IMR-90 (cell line): ENCODE measurements around the gene LINGO1. TPM values are rescaled to one million over a fixed set of nuclear protein-coding genes. Genes with fewer than 3 reads are reported as not detected.

ENCODE experiments used
- ATAC-seq: fragments of 200-7000 bp; cut with Tn5 transposase; 2 replicates; pipeline ENCODE4 v1.9.1; 2020; ENCODE audit warnings: low read depth, mild to moderate bottlenecking, moderate library complexity
- BruUV-seq: library from RNA; stranded (reverse); fragments of 400-500 nt; replicated peaks from 2 replicates; lab custom pipeline; 2021; lab: Mats Ljungman, UMichigan
- CTCF ChIA-PET: fragments of 300-600 bp; formaldehyde crosslinking; extraction: SDS; loops from one replicate; lab custom pipeline; 2021; ENCODE audit warnings: antibody characterized with exemption; lab: Yijun Ruan, JAX
- POLR2A ChIA-PET: fragments of 300-600 bp; sonication (Branson Sonifier 250); formaldehyde crosslinking; loops from one replicate; lab custom pipeline; 2022; ENCODE audit warnings: antibody characterized with exemption; ENCODE audit not compliant: unreplicated experiment; lab: Charles Lee
- DNase-seq: peaks from one replicate; pipeline ENCODE4 v3.0.0; 2013
- H2AFZ ChIP-seq: replicated peaks from 2 replicates; pipeline ENCODE3; 2013; ENCODE audit warnings: low read length, mild to moderate bottlenecking; ENCODE audit not compliant: poor library complexity
- H2AK5ac ChIP-seq: 2 replicates; pipeline ENCODE4 v1.6.1; 2013; ENCODE audit warnings: low read depth, low read length, inconsistent platforms
- H2AK9ac ChIP-seq: replicated peaks from 2 replicates; pipeline ENCODE3; 2013; ENCODE audit warnings: mild to moderate bottlenecking, low read depth, low read length, moderate library complexity; ENCODE audit not compliant: poor library complexity
- H2BK120ac ChIP-seq: 2 replicates; pipeline ENCODE4 v1.6.1; 2013; ENCODE audit warnings: low read depth, low read length, inconsistent platforms
- H2BK15ac ChIP-seq: 3 replicates; pipeline ENCODE4 v1.6.1; 2013; ENCODE audit warnings: low read depth, low read length, inconsistent platforms
- H2BK20ac ChIP-seq: 2 replicates; pipeline ENCODE4 v1.6.1; 2013; ENCODE audit warnings: low read depth, mild to moderate bottlenecking, inconsistent platforms, low read length, moderate library complexity
- H2BK5ac ChIP-seq: 2 replicates; pipeline ENCODE4 v1.6.1; 2013; ENCODE audit warnings: mild to moderate bottlenecking, low read depth, low read length, inconsistent platforms; ENCODE audit not compliant: poor library complexity, severe bottlenecking
- H3K14ac ChIP-seq: replicated peaks from 2 replicates; pipeline ENCODE4 v1.6.1; 2013; ENCODE audit warnings: low read depth, low read length, inconsistent platforms
- H3K18ac ChIP-seq: 2 replicates; pipeline ENCODE4 v1.6.1; 2013; ENCODE audit warnings: low read depth, low read length, control low read depth
- H3K23ac ChIP-seq: 2 replicates; pipeline ENCODE4 v1.6.1; 2013; ENCODE audit warnings: low read depth, low read length, inconsistent platforms
- H3K27ac ChIP-seq: 2 replicates; pipeline ENCODE4 v1.5.1; 2013; ENCODE audit warnings: mild to moderate bottlenecking, control low read depth, low read length; ENCODE audit not compliant: insufficient read depth
- H3K27me3 ChIP-seq: 2 replicates; pipeline ENCODE4 v1.6.1; 2013; ENCODE audit warnings: low read length; ENCODE audit not compliant: control insufficient read depth, insufficient read depth
- H3K36me3 ChIP-seq: 2 replicates; pipeline ENCODE4 v1.6.1; 2013; ENCODE audit warnings: low read length, mixed read lengths; ENCODE audit not compliant: control insufficient read depth, insufficient read depth
- H3K4ac ChIP-seq: 2 replicates; pipeline ENCODE4 v1.6.1; 2013; ENCODE audit warnings: low read depth, low read length, inconsistent platforms
- H3K4me1 ChIP-seq: 2 replicates; pipeline ENCODE4 v1.6.1; 2013; ENCODE audit warnings: low read length, mixed read lengths; ENCODE audit not compliant: control insufficient read depth, insufficient read depth
- H3K4me2 ChIP-seq: 2 replicates; pipeline ENCODE4 v1.6.1; 2013; ENCODE audit warnings: low read depth, mild to moderate bottlenecking, control low read depth, low read length, moderate library complexity
- H3K4me3 ChIP-seq: 2 replicates; pipeline ENCODE4 v1.5.1; 2013; ENCODE audit warnings: low read depth, mild to moderate bottlenecking, control low read depth, low read length, moderate library complexity; ENCODE audit not compliant: insufficient read depth
- H3K56ac ChIP-seq: 2 replicates; pipeline ENCODE4 v1.6.1; 2013; ENCODE audit warnings: low read length, inconsistent platforms; ENCODE audit not compliant: insufficient read depth; ENCODE audit errors: extremely low read depth
- H3K79me1 ChIP-seq, 2 experiments: 2 replicates each; pipeline ENCODE4 v1.6.1; 2013; ENCODE audit warnings: low read length in 2 of 2, inconsistent platforms in 1 of 2, low read depth in 1 of 2
- H3K9ac ChIP-seq: 2 replicates; pipeline ENCODE4 v1.6.1; 2013; ENCODE audit warnings: low read depth, low read length, control low read depth
- H3K9me1 ChIP-seq: 2 replicates; pipeline ENCODE4 v1.6.1; 2013; ENCODE audit warnings: low read length, inconsistent platforms; ENCODE audit not compliant: insufficient read depth
- H3K9me3 ChIP-seq: 2 replicates; pipeline ENCODE4 v1.6.1; 2013; ENCODE audit warnings: low read length; ENCODE audit not compliant: control insufficient read depth, insufficient read depth
- H4K20me1 ChIP-seq: 2 replicates; pipeline ENCODE4 v1.6.1; 2013; ENCODE audit warnings: low read length, inconsistent platforms; ENCODE audit not compliant: insufficient read depth
- H4K5ac ChIP-seq: 2 replicates; pipeline ENCODE4 v1.6.1; 2013; ENCODE audit warnings: mild to moderate bottlenecking, low read depth, low read length, control low read depth
- H4K8ac ChIP-seq, 2 experiments: 2 replicates each; pipeline ENCODE4 v1.6.1; 2013; ENCODE audit warnings: low read depth in 2 of 2, low read length in 2 of 2, control low read depth in 1 of 2, inconsistent platforms in 1 of 2
- H4K91ac ChIP-seq: 2 replicates; pipeline ENCODE4 v1.6.1; 2013; ENCODE audit warnings: low read depth, low read length, inconsistent platforms; ENCODE audit not compliant: insufficient read depth
- CEBPB ChIP-seq: IDR thresholded peaks from 2 replicates; pipeline ENCODE4 v1.6.1; 2012; ENCODE audit warnings: low read depth, low read length, improper control_type of control experiment
- MAZ ChIP-seq: IDR thresholded peaks from 2 replicates; pipeline ENCODE4 v1.6.1; 2012; ENCODE audit warnings: low read depth, mild to moderate bottlenecking, low read length, improper control_type of control experiment, moderate library complexity, borderline replicate concordance
- NFE2L2 ChIP-seq: fragments of 150-350 bp; IDR thresholded peaks from 2 replicates; pipeline ENCODE4 v1.6.1; 2016; ENCODE audit warnings: low read depth, mild to moderate bottlenecking, low read length
- POLR2A ChIP-seq: IDR thresholded peaks from 2 replicates; pipeline ENCODE4 v1.6.1; 2012; ENCODE audit warnings: mild to moderate bottlenecking, low read depth, low read length
- RAD21 ChIP-seq: IDR thresholded peaks from 2 replicates; pipeline ENCODE4 v1.6.1; 2012; ENCODE audit warnings: low read length, improper control_type of control experiment
- RCOR1 ChIP-seq: IDR thresholded peaks from 2 replicates; pipeline ENCODE4 v1.6.1; 2012; ENCODE audit warnings: mild to moderate bottlenecking, low read length, improper control_type of control experiment; ENCODE audit not compliant: insufficient replicate concordance
- RFX5 ChIP-seq: IDR thresholded peaks from 2 replicates; pipeline ENCODE4 v1.8.0; 2012; ENCODE audit warnings: low read depth, mild to moderate bottlenecking, low read length, moderate library complexity
- SMC3 ChIP-seq: fragments of 150-350 bp; IDR thresholded peaks from 2 replicates; pipeline ENCODE4 v1.6.1; 2016; ENCODE audit warnings: low read depth, mild to moderate bottlenecking, antibody characterized with exemption, low read length, moderate library complexity
- WGBS, 2 experiments: methylation state at CpG; one replicate each; pipeline versions ENCODE4 v1.1.5 to v1.1.7; 2013; ENCODE audit warnings: missing lambda C conversion rate in 2 of 2; ENCODE audit not compliant: insufficient read length in 1 of 2; ENCODE audit errors: extremely low coverage in 2 of 2; 5-methylcytosine and 5-hydroxymethylcytosine counted together
- dilution Hi-C: fragments of 300-500 bp; cut with HindIII; formaldehyde crosslinking; loops from one replicate; pipeline ENCODE4 v1.14.3; 2018; ENCODE audit warnings: low sequenced_read_pairs; ENCODE audit not compliant: unreplicated experiment
- in situ Hi-C: fragments of 300-500 bp; cut with MboI; formaldehyde crosslinking; loops from 3 replicates; pipeline ENCODE4 v1.14.3; 2019; ENCODE audit warnings: low sequenced_read_pairs, inconsistent platforms, mixed read lengths
- intact Hi-C: fragments of 100-400 bp; cut with micrococcal nuclease; formaldehyde crosslinking; loops from 2 replicates; pipeline ENCODE4 v1.10.0; 2022
- polyA plus RNA-seq, 3 experiments: library from polyadenylated mRNA; depleted of rRNA; stranded (reverse); fragments of >200 nt; gene quantifications; 2 replicates each; pipeline ENCODE4 v1.2.3, GENCODE V29; 2012; ENCODE audit warnings: low replicate concordance in 1 of 3
- total RNA-seq: library from RNA; depleted of rRNA; stranded (reverse); fragments of >200 nt; gene quantifications from 2 replicates; pipeline ENCODE4 v1.2.3, GENCODE V29; 2012
- TF ChIP-seq, protein P1 (sequence below): fragments of 150-350 bp; IDR thresholded peaks from 2 replicates; pipeline ENCODE4 v1.6.1; 2016; ENCODE audit warnings: low read depth, mild to moderate bottlenecking, low read length, moderate library complexity, borderline replicate concordance
- TF ChIP-seq, protein P2 (sequence below): conservative IDR thresholded peaks from 2 replicates; pipeline ENCODE4 v1.5.1; 2012; ENCODE audit warnings: mild to moderate bottlenecking, low read depth, low read length, improper control_type of control experiment

LINGO1 gene
- total and polyA plus RNA-seq, 2 of the 4 experiments (the other 2 are of a cell fraction) = 0.05 TPM; not detected in 1

DNA sequence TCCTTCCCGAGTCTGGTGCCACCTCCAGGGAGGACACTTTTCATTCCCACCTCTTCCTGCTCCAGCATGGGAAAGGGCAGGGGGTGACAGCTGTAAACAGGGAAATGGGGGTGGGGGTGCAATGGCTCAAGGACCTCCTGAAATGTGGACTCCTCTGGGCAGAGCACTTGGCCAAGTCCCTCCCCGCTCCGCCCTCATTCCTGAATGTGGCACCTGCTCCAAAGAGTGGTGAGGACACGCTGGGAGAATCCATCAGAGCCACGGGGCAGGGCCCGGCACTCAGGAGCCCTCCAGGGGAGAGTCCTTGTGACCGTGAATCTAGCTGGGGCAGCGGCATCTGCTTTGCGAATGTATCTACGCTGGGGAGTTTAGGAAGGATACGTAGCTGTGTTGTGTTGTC lies 11.1 kb upstream of the LINGO1 start:
- POLR2A ChIA-PET = no interaction called here
- 61% methylated on average over 4 of the region's 11 CpGs; no CpG with 5 or more reads in 1 of the 2 experiments for WGBS, 2 experiments
- no peaks in the 10 kb centered on the region for H3K4me1 ChIP-seq
- H2BK15ac ChIP-seq = no peak overlapping the region
- no peak overlapping the region for H3K9ac ChIP-seq
- no peak overlapping the region for H4K91ac ChIP-seq
- BruUV-seq = no TSS peak
- no peak overlapping the region for H3K56ac ChIP-seq
- no peak overlapping the region for H3K4ac ChIP-seq
- H3K4me3 ChIP-seq = no peak overlapping the region
- no peak for ATAC-seq
- no peak overlapping the region for H3K14ac ChIP-seq
- no peak overlapping the region for H2BK5ac ChIP-seq
- no peak overlapping the region for H4K8ac ChIP-seq
- in situ Hi-C loops = no loop called here
- H2BK20ac ChIP-seq = no peak overlapping the region
- no peak overlapping the region for H2AK5ac ChIP-seq
- H3K27ac ChIP-seq = no peak overlapping the region
- H2AK9ac ChIP-seq = peak overlapping the region; percentile 1
- no peaks in the 10 kb centered on the region for H3K9me1 ChIP-seq
- TF ChIP-seq NFE2L2 (no peak), RCOR1 (no peak), RFX5 (no peak), SMC3 (no peak), RAD21 (no peak), CEBPB (no peak), MAZ (no peak), POLR2A (no peak)
- TF ChIP-seq, protein P1, sequence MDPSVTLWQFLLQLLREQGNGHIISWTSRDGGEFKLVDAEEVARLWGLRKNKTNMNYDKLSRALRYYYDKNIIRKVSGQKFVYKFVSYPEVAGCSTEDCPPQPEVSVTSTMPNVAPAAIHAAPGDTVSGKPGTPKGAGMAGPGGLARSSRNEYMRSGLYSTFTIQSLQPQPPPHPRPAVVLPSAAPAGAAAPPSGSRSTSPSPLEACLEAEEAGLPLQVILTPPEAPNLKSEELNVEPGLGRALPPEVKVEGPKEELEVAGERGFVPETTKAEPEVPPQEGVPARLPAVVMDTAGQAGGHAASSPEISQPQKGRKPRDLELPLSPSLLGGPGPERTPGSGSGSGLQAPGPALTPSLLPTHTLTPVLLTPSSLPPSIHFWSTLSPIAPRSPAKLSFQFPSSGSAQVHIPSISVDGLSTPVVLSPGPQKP = no peak
- TF ChIP-seq, protein P2, sequence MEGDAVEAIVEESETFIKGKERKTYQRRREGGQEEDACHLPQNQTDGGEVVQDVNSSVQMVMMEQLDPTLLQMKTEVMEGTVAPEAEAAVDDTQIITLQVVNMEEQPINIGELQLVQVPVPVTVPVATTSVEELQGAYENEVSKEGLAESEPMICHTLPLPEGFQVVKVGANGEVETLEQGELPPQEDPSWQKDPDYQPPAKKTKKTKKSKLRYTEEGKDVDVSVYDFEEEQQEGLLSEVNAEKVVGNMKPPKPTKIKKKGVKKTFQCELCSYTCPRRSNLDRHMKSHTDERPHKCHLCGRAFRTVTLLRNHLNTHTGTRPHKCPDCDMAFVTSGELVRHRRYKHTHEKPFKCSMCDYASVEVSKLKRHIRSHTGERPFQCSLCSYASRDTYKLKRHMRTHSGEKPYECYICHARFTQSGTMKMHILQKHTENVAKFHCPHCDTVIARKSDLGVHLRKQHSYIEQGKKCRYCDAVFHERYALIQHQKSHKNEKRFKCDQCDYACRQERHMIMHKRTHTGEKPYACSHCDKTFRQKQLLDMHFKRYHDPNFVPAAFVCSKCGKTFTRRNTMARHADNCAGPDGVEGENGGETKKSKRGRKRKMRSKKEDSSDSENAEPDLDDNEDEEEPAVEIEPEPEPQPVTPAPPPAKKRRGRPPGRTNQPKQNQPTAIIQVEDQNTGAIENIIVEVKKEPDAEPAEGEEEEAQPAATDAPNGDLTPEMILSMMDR = no peak
- no peaks in the 10 kb centered on the region for H3K36me3 ChIP-seq
- H2BK120ac ChIP-seq = no peak overlapping the region
- H3K79me1 ChIP-seq = no peaks in the 10 kb centered on the region
- no peak for DNase-seq
- H4K5ac ChIP-seq = no peak overlapping the region
- no peaks in the 10 kb centered on the region for H4K20me1 ChIP-seq
- H3K9me3 ChIP-seq = no peaks in the 10 kb centered on the region
- intact Hi-C loops = no loop called here
- H3K27me3 ChIP-seq = peaks cover 59% of the 10 kb centered on the region
- no peak overlapping the region for H2AFZ ChIP-seq
- no peak overlapping the region for H3K4me2 ChIP-seq
- dilution Hi-C loops = no loop called here
- no peak overlapping the region for H3K23ac ChIP-seq
- no peak overlapping the region for H3K18ac ChIP-seq
- CTCF ChIA-PET = interaction anchor here (1.1 to 2.1 kb wide), 2 partner anchors 8 to 10 kb away, joined by 3 to 10 read pairs; no protein-coding TSS in a partner anchor
